HG03066 (cell line): ENCODE results near the gene TPD52L2.

Experiments
- ATAC-seq: cut with Tn5 transposase; IDR thresholded peaks from one replicate; pipeline ENCODE4 v1.9.1; 2021; ENCODE audit warnings: low read depth; ENCODE audit not compliant: unreplicated experiment

The TPD52L2 gene

GRCh38 chr20:63864978-63865640 is at the start of gene TPD52L2:
TSS of gene TPD52L2 (plus strand) at chr20:63865270. CDS start at chr20:63865366, 96 bp downstream.
- peak; percentile 57 for ATAC-seq

DNA sequence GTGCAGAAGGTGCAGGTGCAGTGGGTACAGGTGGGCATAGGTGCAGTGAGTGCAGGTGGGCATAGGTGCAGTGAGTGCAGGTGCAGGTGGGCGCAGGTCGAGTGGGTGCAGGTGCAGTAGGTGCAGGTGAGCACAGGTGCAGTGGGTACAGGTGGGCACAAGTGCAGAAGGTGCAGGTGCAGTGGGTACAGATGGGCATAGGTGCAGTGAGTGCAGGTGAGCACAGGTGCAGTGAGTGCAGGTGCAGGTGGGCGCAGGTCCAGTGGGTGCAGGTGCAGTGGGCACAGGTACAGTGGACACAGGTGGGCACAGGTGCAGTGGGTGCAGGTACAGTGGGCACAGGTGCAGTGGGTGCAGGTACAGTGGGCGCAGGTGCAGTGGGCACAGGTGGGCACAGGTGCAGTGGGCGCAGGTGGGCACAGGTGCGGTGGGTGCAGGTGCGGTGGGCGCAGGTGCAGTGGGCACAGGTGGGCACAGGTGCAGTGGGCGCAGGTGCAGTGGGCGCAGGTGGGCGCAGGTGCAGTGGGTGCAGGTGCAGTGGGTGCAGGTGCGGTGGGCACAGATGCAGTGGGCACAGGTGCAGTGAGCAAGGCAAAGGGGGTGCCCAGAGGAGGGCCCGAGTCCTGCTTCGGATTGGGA is 49.3 kb upstream of the TPD52L2 start:
- no peak for ATAC-seq

GRCh38 chr20:63819224-63819921 is 45.7 kb upstream of the TPD52L2 start:
- no peak for ATAC-seq

DNA sequence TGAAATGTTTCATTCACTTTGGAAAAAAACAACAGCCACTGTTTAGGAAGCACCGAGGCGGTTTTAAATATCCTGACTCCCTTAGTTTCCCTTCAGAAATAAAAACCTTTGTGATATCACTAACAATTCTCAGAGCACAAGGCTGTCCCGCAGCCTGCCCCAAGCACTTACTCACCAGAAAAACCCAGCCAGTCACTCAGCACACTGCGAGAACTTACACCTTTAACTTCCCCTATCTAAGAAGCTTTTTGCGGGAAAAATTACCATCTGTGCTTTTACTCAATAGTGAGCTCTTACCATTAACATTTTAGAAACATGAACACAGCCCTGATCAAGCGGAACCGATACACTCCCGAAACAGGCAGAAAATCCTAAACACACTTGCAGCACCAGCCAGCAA is 43.3 kb upstream of the TPD52L2 start:
- ATAC-seq = no peak

- no peak for ATAC-seq
Measured at GRCh38 chr20:63822276-63822696, 42.8 kb upstream of the TPD52L2 start.

DNA sequence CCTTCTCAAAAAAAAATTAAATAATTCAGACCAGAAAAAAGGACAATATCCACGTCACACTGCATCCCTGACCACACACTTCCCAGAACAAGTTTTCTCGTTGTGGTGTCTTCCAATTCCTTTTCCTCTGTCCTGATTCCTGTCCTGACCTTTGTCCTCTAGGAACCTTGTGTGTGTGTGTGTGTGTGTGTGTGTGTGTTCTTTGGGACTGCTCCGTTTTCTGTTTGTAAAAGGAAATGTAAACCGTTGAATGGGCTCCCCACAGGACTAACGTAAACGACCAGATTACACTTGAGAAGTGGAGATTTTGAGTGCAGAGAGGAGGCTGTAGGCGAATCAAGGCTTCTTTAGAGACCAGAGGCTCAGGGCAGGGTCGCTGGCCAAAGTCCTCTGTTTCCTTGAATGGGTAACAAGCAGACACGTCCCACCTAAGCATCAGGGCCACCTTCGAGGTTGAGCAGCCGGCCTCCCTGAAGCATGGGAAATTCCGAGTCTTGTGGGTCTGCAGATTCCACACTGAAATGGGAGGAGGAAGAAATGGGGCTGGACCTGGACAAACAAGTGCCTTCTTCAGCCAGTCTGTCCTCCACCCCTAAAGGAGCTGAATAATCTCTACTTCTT is 41.3 kb upstream of the TPD52L2 start:
- no peak for ATAC-seq

DNA sequence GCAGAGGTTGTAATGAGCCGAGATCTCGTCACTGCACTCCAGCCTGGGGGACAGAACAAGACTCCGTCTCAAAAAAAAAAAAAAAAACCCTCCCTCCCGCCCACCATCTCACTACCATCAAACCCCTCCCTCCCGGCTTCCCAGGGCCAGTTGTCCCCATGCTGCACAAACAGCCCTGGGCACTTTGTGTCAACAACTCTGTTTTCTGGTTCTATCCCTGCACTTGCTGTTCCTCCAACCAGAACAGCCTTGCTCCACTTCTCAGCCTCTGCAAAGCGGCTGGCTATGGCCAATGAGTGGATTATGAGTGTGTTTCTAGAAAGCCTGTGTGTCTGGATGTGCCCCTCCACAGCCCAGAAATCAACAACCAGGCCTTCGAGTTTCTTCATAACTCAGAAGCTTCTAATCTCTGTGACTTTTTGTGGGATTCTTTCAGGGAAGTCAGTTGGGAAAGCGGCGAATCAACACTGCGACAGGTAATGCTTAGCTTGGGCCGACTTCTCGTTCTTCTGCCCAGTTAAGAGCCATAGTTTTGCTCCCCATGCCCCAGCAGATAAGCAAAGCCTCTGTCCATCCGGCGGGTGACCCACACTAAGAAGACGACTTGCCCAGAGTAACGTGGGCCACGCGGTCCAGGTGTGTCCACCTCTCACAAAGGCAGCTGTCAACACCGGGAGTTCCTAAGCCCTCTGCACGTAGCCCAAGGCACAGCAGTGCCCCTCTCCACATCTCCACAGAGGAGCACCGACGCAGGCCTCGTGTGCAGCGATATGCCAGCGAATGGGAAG is 39.5 kb upstream of the TPD52L2 start:
- no peak for ATAC-seq

GRCh38 chr20:63826753-63827152 is 38.3 kb upstream of the TPD52L2 start:
- no peak for ATAC-seq

- no peak for ATAC-seq
Measured at GRCh38 chr20:63828124-63828523, 36.9 kb upstream of the TPD52L2 start.

- ATAC-seq = no peak
Measured at GRCh38 chr20:63828545-63828944, 36.5 kb upstream of the TPD52L2 start.

- ATAC-seq = no peak
Measured at GRCh38 chr20:63828951-63829350, 36.1 kb upstream of the TPD52L2 start.

DNA sequence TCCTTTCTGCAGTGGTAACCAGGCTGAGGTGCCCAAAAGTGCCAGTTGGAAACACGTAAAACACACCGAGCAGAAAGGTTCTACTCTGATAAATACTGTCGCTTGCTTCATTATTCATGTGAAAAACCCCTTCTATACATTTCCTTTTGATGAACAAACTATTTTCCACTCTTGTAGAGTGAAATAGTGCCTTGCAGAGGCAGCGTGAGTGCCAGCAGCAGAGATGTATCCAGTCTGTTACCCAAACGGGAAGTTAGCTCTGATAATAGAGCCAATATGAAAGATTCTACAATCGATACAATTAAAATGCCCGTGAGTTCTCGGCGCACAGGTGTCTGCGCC is 35.5 kb upstream of the TPD52L2 start:
- no peak for ATAC-seq

GRCh38 chr20:63829945-63830835 is 34.9 kb upstream of the TPD52L2 start:
- no peak for ATAC-seq

- ATAC-seq = no peak
Measured at GRCh38 chr20:63830841-63831588, 34.1 kb upstream of the TPD52L2 start, which contains the start of gene ZBTB46. TSS of gene ZBTB46 (minus strand) at chr20:63831264. CDS start at chr20:63790757, 40,507 bp downstream.

DNA sequence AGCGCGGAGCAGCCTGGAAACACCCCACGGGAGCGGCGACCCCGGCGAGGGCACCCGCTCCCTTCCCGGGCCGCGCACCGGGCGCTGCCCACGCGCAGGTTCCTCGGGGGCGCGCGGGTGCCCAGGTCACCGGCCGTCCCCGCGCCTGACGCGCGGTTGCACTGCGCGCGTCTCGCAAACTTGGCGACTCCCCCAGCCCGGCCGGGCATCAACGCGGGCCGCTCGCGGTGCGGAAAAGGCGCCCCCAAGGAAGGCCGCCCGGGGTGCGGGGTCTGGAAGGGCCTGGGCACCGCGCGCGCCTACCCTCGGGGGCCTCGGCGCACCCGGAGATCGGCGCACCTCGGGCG is 33.5 kb upstream of the TPD52L2 start:
- ATAC-seq = no peak

GRCh38 chr20:63831993-63832686 is 32.9 kb upstream of the TPD52L2 start:
- no peak for ATAC-seq

- no peak for ATAC-seq
Measured at GRCh38 chr20:63833776-63834490, 31.1 kb upstream of the TPD52L2 start.

DNA sequence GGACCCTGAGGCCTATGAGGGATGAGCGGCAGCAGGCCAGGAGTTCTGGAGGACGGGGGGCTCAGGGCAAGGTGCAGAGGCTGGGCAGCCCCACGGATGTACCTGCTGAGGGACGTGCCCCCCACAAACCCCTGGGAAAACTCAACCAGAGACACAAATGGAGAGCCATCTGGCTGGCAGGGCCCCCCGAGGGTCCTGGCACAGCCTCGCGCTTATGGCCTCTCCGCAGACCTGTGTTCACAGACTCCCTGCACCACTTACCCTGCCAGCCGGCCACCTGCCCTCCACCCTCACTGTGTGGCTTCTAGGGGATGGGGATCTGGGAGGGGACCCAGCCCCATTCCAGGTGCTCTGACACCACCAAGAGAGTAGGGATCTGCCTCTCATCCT is 30.6 kb upstream of the TPD52L2 start:
- ATAC-seq = no peak
